GM19468 (cell line): Measurements from ENCODE around the gene ANGPTL8.

Experiments
- ATAC-seq: cut with Tn5 transposase; IDR thresholded peaks from one replicate; pipeline ENCODE4 v1.9.1; 2021; ENCODE audit warnings: mild to moderate bottlenecking, moderate library complexity, moderate number of reproducible peaks; ENCODE audit not compliant: unreplicated experiment; ENCODE audit errors: extremely low read depth

The ANGPTL8 gene

DNA sequence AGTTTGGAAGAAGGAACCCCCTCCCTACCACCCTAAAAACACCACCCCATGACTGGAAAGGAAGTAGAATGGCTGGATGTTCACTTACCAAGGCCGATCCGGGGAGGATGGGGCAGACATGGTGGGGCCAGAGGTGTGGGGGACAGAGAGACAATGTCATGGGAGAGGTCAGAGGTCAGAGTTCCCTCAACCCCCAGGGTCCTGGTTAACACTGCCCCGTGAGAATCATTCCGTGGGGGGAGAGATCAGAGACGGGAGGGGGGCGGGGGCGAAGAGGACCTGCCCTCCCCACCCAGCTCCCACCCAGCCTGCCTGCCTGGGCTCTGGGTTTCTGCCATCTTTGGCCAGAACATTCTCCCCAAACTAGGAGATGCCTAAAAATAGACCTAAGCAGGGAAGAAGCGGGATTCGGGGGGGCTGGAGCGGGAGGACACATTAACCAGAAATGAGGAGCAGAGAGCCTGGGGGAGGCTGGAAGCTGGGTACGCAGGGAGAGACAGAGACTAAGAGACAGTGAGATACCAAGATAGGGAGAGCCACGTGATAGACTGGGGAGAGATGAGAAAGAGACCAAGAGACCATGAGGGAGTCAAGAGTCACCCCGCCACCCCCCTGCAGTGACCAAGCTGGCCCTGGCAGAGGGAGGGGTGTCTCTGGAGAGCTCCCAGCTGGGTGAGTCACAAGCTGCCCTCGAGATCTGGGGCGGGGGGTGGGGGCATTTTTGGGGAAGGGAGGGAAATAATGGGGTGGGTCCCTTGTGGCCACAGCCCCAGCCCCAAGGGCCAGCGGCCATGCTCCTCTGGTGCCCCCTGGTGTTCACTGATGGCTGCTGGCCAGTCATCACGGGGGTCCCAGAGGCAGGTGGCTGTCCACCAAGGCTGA is 36.0 kb upstream of the ANGPTL8 start:
- ATAC-seq, result no peak

GRCh38 chr19:11204076-11204602 is 35.3 kb upstream of the ANGPTL8 start:
- ATAC-seq, result no peak

- ATAC-seq, result no peak
These were observed 34.5 kb upstream of the ANGPTL8 start for GRCh38 chr19:11204943-11205349.

DNA sequence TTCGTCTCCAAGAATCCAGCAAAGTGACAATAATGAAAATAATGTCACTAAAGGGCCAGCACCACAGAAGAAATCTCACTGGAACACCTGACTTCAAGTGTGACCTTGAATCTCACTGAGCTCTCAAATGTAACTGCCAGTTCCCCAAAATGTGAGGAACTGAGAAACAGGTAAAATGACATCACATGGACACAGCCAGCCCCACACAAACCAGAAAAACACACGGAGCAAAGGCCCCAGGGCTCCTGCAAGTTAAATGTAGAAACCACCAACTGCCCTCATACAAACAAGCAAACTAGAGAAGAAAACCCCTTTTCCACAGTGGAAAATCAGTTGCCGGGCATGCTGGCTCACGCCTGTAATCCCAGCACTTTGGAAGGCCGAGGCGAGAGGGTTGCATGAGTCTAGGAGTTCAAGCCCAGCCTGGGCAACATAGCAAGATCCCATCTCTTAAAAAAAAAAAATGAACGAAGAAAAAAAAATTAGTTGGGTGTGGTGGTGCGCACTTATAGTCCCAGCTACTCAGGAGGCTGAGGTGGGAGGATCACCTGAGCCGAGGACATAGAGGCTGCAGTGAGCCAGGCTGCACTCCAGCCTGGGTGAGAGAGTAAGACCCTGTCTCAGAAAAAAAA is 33.4 kb upstream of the ANGPTL8 start:
- no peak for ATAC-seq

DNA sequence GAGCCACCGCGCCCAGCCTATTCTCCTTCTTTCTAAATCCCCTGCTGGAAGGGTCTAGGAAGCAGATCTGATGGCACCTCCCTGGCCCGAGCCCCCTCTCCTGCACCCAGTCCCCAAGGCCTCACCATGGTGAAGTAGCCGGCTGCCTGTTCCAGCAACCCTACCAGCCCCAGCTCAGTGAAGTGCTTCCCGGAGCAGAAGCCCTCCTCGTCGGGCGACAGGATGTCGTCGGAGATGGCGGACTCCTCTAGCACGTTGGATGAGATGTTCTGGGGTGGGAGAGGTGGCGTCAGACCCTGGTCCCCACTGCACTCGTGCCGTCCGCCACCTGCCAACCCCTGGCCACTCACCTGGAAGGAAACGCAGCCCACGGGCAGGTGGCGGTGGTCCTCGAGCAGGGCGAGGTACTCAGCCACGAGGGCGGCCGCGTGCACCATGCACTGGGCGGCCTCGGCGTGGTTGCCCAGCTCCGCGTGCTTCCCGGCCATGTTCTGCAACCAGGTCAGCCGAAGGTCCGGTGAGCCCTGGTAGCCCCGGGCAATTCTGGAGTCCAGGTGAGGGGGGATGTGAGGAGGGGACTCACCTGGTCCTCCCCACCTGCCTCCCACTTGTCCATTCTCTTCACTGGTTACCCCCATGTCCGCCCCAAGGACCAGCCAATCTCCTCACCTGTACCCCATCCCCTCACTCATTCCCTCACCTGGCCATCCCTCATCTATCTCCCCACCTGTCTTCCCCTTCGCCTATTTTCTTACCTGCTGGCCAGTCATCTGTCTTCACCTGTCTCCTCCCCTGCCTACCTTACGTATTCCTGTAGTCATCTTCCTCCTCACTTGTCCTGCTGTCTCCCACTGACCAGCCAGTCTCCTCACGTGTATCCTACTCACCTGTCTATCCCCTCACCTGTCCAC is 30.6 kb upstream of the ANGPTL8 start:
- ATAC-seq, result no peak

DNA sequence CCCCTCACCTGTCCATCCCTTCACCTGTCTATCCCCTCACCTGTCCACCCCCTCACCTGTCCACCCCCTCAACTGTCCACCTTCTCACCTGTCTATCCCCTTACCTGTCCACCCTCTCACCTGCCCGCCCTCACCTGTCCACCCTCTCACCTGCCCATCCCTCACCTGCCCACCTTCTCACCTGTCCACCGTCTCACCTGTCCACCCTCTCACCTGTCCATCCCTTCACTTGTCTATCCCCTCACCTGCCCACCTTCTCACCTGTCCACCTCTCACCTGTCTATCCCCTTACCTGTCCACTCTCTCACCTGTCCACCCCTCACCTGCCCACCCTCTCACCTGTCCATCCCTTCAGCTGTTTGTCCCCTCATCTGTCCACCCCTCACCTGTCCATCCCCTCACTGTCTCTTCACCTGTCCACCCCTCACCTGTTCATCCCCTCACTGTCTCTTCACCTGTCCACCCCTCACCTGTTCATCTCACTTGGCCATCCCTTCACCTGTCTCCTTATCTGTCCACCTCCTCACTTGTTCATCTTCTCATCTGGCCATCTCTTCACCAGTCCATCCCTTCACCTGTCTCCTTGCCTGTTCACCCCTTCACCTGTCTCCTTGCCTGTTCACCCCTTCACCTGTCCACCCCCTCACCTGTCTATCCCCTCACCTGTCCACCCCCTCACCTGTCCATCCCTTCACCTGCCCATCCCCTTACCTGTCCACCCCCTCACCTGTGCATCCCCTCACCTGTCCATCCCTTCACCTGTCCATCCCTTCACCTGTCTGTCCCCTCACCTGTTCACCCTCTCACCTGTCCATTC is 29.4 kb upstream of the ANGPTL8 start:
- no peak for ATAC-seq

DNA sequence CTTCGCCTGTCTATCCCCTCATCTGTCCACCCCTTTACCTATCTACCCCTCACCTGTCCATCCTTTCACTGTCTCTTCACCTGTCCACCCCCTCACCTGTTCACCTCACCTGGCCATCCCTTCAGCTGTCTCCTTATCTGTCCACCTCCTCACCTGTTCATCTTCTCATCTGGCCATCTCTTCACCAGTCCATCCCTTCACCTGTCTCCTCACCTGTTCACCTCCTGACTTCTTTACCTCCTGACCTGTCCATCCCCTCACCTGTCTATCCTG is 28.8 kb upstream of the ANGPTL8 start:
- ATAC-seq, result no peak

- ATAC-seq, result no peak
These were observed 25.0 kb upstream of the ANGPTL8 start for GRCh38 chr19:11214387-11214786.

GRCh38 chr19:11221082-11221598 is 18.3 kb upstream of the ANGPTL8 start:
- ATAC-seq, result no peak

DNA sequence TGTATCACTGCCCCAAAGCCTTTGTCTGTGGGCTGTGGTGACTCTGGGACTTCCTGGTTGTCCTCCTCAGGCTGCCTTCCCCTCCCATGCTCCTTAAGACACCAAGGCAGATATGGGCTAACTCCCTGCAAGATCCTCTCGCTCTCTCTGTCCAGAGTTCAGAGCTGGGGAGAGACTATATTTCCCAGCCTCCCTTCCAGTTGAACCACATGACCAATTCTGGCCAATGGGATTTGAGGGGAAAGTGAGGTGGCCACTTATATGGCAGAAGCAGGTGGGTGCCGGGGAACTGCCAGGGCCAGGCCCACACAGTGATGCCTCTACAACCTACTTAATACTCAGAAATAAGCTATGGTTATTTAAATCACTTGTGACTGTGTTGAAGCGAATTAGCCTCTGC is 16.2 kb upstream of the ANGPTL8 start:
- ATAC-seq, result no peak

DNA sequence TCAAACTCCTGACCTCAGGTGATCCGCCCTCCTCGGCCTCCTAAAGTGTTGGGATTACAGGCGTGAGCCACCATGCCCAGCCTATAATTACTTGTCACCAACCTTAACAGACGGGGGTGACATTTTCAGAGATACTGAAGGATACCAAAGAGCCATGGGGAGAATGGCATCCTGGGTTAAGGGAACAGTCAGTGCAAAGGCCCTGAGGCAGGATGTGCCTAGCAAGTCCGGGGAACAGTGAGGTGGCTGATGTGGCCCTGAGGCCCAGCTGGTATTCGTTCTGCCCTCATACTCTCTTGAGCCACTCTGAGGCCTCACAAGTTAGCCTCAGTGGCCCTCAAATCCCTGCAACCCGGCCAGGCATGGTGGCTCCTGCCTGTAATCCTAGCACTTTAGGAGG is 15.0 kb upstream of the ANGPTL8 start:
- no peak for ATAC-seq

GRCh38 chr19:11225172-11225571 is 14.2 kb upstream of the ANGPTL8 start:
- no peak for ATAC-seq

GRCh38 chr19:11225815-11226214 is 13.6 kb upstream of the ANGPTL8 start:
- ATAC-seq, result no peak

DNA sequence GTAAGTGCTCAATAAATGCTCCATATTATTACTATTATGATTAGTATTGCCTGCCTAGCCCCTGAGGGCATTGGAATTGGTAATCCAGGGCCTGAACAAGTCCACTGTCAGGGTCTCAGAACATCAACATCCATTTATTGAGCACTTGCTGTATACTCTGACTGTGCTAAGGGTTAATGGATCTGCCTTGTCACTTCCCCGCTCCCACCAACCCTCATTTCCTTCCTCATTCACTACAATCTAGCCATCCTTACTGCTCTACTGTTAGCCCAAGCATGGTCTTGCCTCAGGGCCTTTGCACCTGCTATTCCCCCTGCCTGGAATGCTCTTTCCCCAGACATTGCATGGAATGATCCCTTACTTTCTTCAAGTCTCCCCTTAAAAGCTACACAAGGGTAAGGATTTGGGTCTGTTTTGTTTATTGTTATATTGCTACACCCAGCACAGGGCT is 12.7 kb upstream of the ANGPTL8 start:
- ATAC-seq, result no peak

DNA sequence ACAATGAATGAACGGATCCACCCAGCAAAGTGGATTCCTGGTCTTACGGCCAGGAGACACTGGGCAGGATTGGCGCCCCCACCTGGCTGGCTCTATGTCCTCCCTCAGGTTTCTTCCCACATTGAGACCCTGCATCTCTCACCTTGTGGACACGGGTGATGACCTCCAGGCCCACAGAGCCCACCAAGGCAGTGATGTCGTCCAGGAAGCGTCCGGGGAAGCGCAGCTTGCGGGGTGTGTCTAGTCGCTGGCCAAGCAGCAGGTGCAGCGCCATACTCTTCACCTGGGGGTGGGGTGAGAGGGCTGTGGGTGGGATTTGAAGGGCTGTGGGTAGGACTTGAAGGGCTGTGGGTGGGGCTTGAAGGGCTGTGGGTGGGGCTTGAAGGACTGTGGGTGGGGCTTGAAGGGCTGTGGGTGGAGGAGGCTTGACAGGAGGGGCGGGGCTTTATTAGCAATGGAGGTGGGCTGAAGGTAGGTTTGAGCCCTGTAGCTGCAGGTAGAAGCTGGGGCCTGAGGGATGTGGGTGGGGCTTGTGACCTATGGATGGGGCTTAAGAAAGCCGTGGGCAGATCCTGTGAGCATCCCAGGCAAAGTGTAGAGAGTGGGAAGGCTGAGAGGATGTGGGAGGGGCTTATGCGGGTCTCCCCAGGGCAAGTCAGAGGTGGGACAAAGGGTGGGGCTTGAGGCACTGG is 12.1 kb upstream of the ANGPTL8 start:
- no peak for ATAC-seq

- ATAC-seq, result no peak
These were observed 8.6 kb upstream of the ANGPTL8 start for GRCh38 chr19:11230621-11231386.

- no peak for ATAC-seq
These were observed 6.9 kb upstream of the ANGPTL8 start for GRCh38 chr19:11232555-11232954.

- no peak for ATAC-seq
These were observed 6.3 kb upstream of the ANGPTL8 start for GRCh38 chr19:11233073-11233472.
